Endothelial cell of umbilical vein (primary cell): ENCODE measurements around the gene ATP5ME. TPM values are rescaled to one million over a fixed set of nuclear protein-coding genes. Genes with fewer than 3 reads are reported as not detected.

Experiments
- BruUV-seq: library from RNA; stranded (reverse); fragments of 400-500 nt; replicated peaks from 2 replicates; lab custom pipeline; 2021; lab: Mats Ljungman, UMichigan
- CTCF ChIA-PET: fragments of 300-600, 350-600 bp; sonication (Branson Sonifier 250); formaldehyde crosslinking; loops from one replicate; lab custom pipeline; 2021; ENCODE audit warnings: antibody characterized with exemption, inconsistent platforms; lab: Charles Lee
- POLR2A ChIA-PET: fragments of 300-600, 350-600 bp; sonication (Branson Sonifier 250); formaldehyde crosslinking; loops from one replicate; lab custom pipeline; 2021; ENCODE audit warnings: antibody characterized with exemption, inconsistent platforms; lab: Charles Lee
- DNase-seq: peaks from one replicate; pipeline ENCODE4 v3.0.0-alpha.2; 2011; ENCODE audit warnings: low read depth, low spot score
- FAIRE-seq: peaks from 2 replicates; lab custom pipeline; 2011; peaks lifted over from hg19 to GRCh38; lab: Jason Lieb, UNC
- H2AFZ ChIP-seq: 2 replicates; pipeline ENCODE4 v1.6.0; 2012; ENCODE audit warnings: low read depth, low read length, control low read depth, inconsistent platforms
- H3K27ac ChIP-seq: 2 replicates; pipeline ENCODE4 v1.5.1; 2011; ENCODE audit warnings: low read depth, mild to moderate bottlenecking, control low read depth, low read length, moderate library complexity; ENCODE audit not compliant: insufficient read depth
- H3K27me3 ChIP-seq, 2 experiments: 2 replicates each; pipeline versions ENCODE4 v1.6.0 to v1.6.1; 2011; ENCODE audit warnings: low read length in 2 of 2, mixed read lengths in 1 of 2; ENCODE audit not compliant: control insufficient read depth in 2 of 2, insufficient read depth in 2 of 2
- H3K36me3 ChIP-seq, 2 experiments: 2 replicates in 1 of 2; 3 replicates in 1 of 2; pipeline ENCODE4 v1.5.1; 2011; ENCODE audit warnings: low read length in 2 of 2, mild to moderate bottlenecking in 1 of 2, moderate library complexity in 1 of 2; ENCODE audit not compliant: control insufficient read depth in 2 of 2, insufficient read depth in 2 of 2; ENCODE audit errors: extremely low read depth in 1 of 2
- H3K4me1 ChIP-seq: 3 replicates; pipeline ENCODE4 v1.5.1; 2011; ENCODE audit warnings: mild to moderate bottlenecking, low read length; ENCODE audit not compliant: control insufficient read depth, insufficient read depth; ENCODE audit errors: extremely low read depth
- H3K4me2 ChIP-seq: 2 replicates; pipeline ENCODE4 v1.6.1; 2011; ENCODE audit warnings: low read length, control low read depth, mixed read lengths; ENCODE audit not compliant: insufficient read depth
- H3K4me3 ChIP-seq, 3 experiments: fragments of 200-600 bp in 1 of 3; sonication (generic), shearing (Covaris generic) in 1 of 3; replicated peaks in 1 of 3; 2 replicates each; pipeline ENCODE4 v1.5.1; 2011 to 2016; ENCODE audit warnings: control low read depth in 3 of 3, low read length in 3 of 3, mild to moderate bottlenecking in 2 of 3, inconsistent platforms in 1 of 3, low read depth in 1 of 3, moderate library complexity in 1 of 3; ENCODE audit not compliant: insufficient read depth in 1 of 3
- H3K79me2 ChIP-seq: 2 replicates; pipeline ENCODE4 v1.6.0; 2012; ENCODE audit warnings: low read length, inconsistent platforms; ENCODE audit not compliant: control insufficient read depth, insufficient read depth
- H3K9ac ChIP-seq: replicated peaks from 2 replicates; pipeline ENCODE3; 2011; ENCODE audit warnings: low read length, control low read depth; ENCODE audit not compliant: insufficient read depth; ENCODE audit errors: extremely low read depth
- H3K9me1 ChIP-seq: replicated peaks from 3 replicates; pipeline ENCODE4 v1.6.0; 2011; ENCODE audit warnings: mild to moderate bottlenecking, low read length; ENCODE audit not compliant: control insufficient read depth, insufficient read depth; ENCODE audit errors: extremely low read depth
- H3K9me3 ChIP-seq: replicated peaks from 2 replicates; pipeline ENCODE4 v1.5.1; 2012; ENCODE audit warnings: low read length, inconsistent platforms; ENCODE audit not compliant: control insufficient read depth, insufficient read depth
- H4K20me1 ChIP-seq: replicated peaks from 2 replicates; pipeline ENCODE3; 2011; ENCODE audit warnings: mild to moderate bottlenecking, low read length; ENCODE audit not compliant: control insufficient read depth, insufficient read depth; ENCODE audit errors: extremely low read depth
- EZH2 ChIP-seq: IDR thresholded peaks from 2 replicates; pipeline ENCODE4 v1.6.1; 2012; ENCODE audit warnings: borderline replicate concordance, low read depth, mild to moderate bottlenecking, moderate library complexity, low read length, inconsistent platforms; ENCODE audit not compliant: severe bottlenecking
- FOS ChIP-seq: IDR thresholded peaks from 2 replicates; pipeline ENCODE4 v1.6.1; 2011; ENCODE audit warnings: mild to moderate bottlenecking, low read length, moderate library complexity, borderline replicate concordance; ENCODE audit not compliant: insufficient read depth
- GATA2 ChIP-seq: IDR thresholded peaks from 2 replicates; pipeline ENCODE4 v1.7.0; 2011; ENCODE audit warnings: low read depth, mild to moderate bottlenecking, moderate library complexity, mixed read lengths, low read length; ENCODE audit not compliant: insufficient read length, insufficient read depth
- JUN ChIP-seq: IDR thresholded peaks from 2 replicates; pipeline ENCODE4 v1.6.1; 2011; ENCODE audit warnings: borderline replicate concordance, low read depth; ENCODE audit not compliant: insufficient read length, insufficient read depth
- MYC ChIP-seq: IDR thresholded peaks from one replicate; pipeline ENCODE4 v1.6.1; 2011; ENCODE audit warnings: mild to moderate bottlenecking, low read depth, low read length
- POLR2A ChIP-seq: IDR thresholded peaks from 2 replicates; pipeline ENCODE4 v1.6.1; 2012; ENCODE audit warnings: low read depth, mild to moderate bottlenecking, control low read depth, low read length
- POLR2AphosphoS5 ChIP-seq: IDR thresholded peaks from 2 replicates; pipeline ENCODE4 v1.6.1; 2012; ENCODE audit warnings: low read depth, mild to moderate bottlenecking, control low read depth, low read length, moderate library complexity; ENCODE audit not compliant: insufficient read depth
- dilution Hi-C: fragments of 300-500 bp; cut with MboI; formaldehyde crosslinking; loops from one replicate; pipeline ENCODE4 v1.15.0; 2019; ENCODE audit warnings: low sequenced_read_pairs; ENCODE audit not compliant: extremely low pct_ligation_motif_present
- intact Hi-C: fragments of 100-400 bp; cut with micrococcal nuclease; formaldehyde crosslinking; loops from one replicate; pipeline ENCODE4 v1.10.0; 2022
- polyA plus RNA-seq, 4 experiments: library from polyadenylated mRNA; depleted of rRNA in 3 of 4; stranded (reverse) in 3 of 4; unstranded in 1 of 4; fragments of >200 nt; gene quantifications; 2 replicates each; pipeline versions ENCODE4 v1.2.1 to v1.2.3, GENCODE V29; 2011 to 2012; ENCODE audit warnings: missing spikeins in 1 of 4
- total RNA-seq: library from RNA; stranded (reverse); gene quantifications from 2 replicates; pipeline ENCODE4 v1.2.3, GENCODE V29; 2021
- TF ChIP-seq, protein P1 (sequence below), 2 donors: IDR thresholded peaks; 1 replicate in 1 of 2; 2 replicates in 1 of 2; pipeline ENCODE4 v1.5.1; 2011; ENCODE audit warnings: low read length in 2 of 2, mild to moderate bottlenecking in 2 of 2, moderate library complexity in 2 of 2, control low read depth in 1 of 2, inconsistent platforms in 1 of 2, low read depth in 1 of 2; ENCODE audit not compliant: insufficient read depth in 1 of 2; ENCODE audit errors: extremely low read depth in 1 of 2
- TF ChIP-seq, protein P2 (sequence below): IDR thresholded peaks from 2 replicates; pipeline ENCODE4 v1.6.1; 2011; ENCODE audit not compliant: insufficient read depth, insufficient read length

Gene ATP5ME
- total and polyA plus RNA-seq, 2 donors (not counting 3 experiments of a cell fraction or from before 2014, with no cell fraction given), result 303 to 304 TPM

- Histone ChIP-seq H3K36me3 (peaks cover 6% of the 10 kb centered on the region in 2 experiments), H3K4me1 (no peaks in the 10 kb centered on the region), H3K27ac (no peak overlapping the region), H3K27me3 (peaks cover 0 to 5% of the 10 kb centered on the region in 2 experiments), H3K9me1 (no peaks in the 10 kb centered on the region), H4K20me1 (no peaks in the 10 kb centered on the region), H3K4me3 (no peak overlapping the region), H3K79me2 (no peaks in the 10 kb centered on the region), H3K4me2 (no peak overlapping the region), H3K9me3 (no peaks in the 10 kb centered on the region), H3K9ac (no peak overlapping the region), H2AFZ (no peak overlapping the region)
- FAIRE-seq (no peak), DNase-seq (no peak)
- ChIA-PET CTCF (no interaction called here), POLR2A (no interaction called here)
- dilution Hi-C loops (no loop called here), intact Hi-C loops (no loop called here)
- TF ChIP-seq, protein P1, sequence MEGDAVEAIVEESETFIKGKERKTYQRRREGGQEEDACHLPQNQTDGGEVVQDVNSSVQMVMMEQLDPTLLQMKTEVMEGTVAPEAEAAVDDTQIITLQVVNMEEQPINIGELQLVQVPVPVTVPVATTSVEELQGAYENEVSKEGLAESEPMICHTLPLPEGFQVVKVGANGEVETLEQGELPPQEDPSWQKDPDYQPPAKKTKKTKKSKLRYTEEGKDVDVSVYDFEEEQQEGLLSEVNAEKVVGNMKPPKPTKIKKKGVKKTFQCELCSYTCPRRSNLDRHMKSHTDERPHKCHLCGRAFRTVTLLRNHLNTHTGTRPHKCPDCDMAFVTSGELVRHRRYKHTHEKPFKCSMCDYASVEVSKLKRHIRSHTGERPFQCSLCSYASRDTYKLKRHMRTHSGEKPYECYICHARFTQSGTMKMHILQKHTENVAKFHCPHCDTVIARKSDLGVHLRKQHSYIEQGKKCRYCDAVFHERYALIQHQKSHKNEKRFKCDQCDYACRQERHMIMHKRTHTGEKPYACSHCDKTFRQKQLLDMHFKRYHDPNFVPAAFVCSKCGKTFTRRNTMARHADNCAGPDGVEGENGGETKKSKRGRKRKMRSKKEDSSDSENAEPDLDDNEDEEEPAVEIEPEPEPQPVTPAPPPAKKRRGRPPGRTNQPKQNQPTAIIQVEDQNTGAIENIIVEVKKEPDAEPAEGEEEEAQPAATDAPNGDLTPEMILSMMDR (IDR thresholded peaks at IDR 0.05; ENCODE audit: extremely low read depth in 1 of 2, insufficient read depth in 1 of 2, low read depth in 1 of 2, low read length in 2 of 2), result no peak
- TF ChIP-seq GATA2, result no peak
- BruUV-seq, result no TSS peak
Measured at GRCh38 chr4:666822-667544, 7.1 kb downstream of the ATP5ME start.

DNA sequence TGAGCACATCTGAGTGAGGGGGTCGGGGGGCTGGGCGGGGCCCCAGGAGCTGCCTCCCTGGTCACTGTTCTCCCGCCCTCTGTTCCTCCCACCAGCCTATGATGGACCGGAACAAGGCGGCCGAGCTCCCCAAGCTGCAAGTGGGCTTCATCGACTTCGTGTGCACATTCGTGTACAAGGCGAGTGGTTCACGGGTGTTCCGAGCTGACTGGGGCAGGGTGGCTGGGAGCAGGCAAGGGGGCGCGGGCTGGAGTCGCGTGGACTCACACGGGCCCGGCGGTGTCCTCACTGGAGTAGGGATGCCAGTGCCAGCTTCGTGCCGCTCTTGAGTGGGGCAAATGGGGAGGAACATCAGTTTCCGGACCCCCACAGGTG, 7.7 kb downstream of the ATP5ME start:
- ChIA-PET CTCF (no interaction called here), POLR2A (no interaction called here)
- no peaks in the 10 kb centered on the region for H4K20me1 ChIP-seq
- intact Hi-C loops (no loop called here), dilution Hi-C loops (no loop called here)
- H3K27ac ChIP-seq, result no peak overlapping the region
- H2AFZ ChIP-seq, result no peak overlapping the region
- H3K36me3 ChIP-seq, result peaks cover under 1% of the 10 kb centered on the region in 2 experiments
- no peaks in the 10 kb centered on the region for H3K4me1 ChIP-seq
- TF ChIP-seq POLR2A (no peak), JUN (no peak), POLR2AphosphoS5 (no peak), EZH2 (no peak), FOS (no peak), MYC (no peak), GATA2 (no peak)
- TF ChIP-seq, protein P1 (IDR thresholded peaks at IDR 0.05; ENCODE audit: extremely low read depth in 1 of 2, insufficient read depth in 1 of 2, low read depth in 1 of 2, low read length in 2 of 2), result no peak
- TF ChIP-seq, protein P2, sequence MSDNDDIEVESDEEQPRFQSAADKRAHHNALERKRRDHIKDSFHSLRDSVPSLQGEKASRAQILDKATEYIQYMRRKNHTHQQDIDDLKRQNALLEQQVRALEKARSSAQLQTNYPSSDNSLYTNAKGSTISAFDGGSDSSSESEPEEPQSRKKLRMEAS, result no peak
- H3K27me3 ChIP-seq, result peaks cover 0 to 5% of the 10 kb centered on the region in 2 experiments
- FAIRE-seq (no peak), DNase-seq (no peak)
- no peaks in the 10 kb centered on the region for H3K79me2 ChIP-seq
- H3K4me3 ChIP-seq, result no peak overlapping the region
- no TSS peak for BruUV-seq
- H3K9ac ChIP-seq, result no peak overlapping the region
- H3K4me2 ChIP-seq, result no peak overlapping the region
- H3K9me1 ChIP-seq, result no peaks in the 10 kb centered on the region
- H3K9me3 ChIP-seq, result no peaks in the 10 kb centered on the region
